HG03135 (cell line): ENCODE measurements around the gene GYG1.

Experiments
- ATAC-seq: cut with Tn5 transposase; IDR thresholded peaks from one replicate; pipeline ENCODE4 v1.9.1; 2021; ENCODE audit warnings: mild to moderate bottlenecking, moderate library complexity; ENCODE audit not compliant: unreplicated experiment

GYG1 gene

DNA sequence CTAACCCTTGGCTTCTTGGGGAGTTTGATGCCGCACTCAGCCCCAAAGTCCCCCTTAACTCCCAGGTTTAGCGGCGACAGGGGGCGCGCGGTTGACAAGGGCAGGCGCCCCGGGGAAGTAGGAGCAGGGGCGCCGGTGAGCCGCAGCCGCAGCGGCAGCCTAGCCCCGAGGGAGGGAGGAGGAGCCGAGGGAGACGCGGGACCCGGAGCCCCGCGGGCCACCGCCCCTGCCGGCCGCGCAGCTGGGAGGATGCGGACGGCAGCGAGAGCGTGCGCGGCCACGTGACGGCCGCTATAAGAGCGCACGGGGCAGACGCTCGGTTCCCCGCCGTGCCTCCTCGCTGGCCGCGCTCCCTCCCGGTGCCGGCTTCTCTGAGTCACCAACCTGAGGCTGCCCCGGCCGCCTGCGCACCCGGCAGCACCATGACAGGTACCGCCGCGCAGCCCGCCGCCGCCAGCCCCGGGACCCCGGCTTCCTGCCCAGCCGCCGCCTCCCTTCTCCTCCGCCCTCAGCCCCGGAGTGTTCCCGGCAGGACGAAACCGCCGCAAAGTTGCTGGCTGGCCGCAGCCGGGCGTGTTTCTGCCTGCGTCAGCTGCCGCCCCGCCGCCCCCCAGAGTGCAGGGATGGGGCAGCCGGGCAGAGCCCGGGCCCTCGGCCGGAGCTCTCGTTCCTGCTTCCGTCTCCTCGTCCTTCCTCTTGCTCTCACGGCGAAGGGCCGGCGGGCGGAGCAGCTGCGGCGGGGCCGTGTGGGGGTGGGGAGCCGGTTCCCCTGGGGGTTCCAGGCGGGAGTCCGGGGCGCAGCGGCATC lies at the start of gene GYG1:
Gene GYG1 (plus strand): TSS at position 322 of the 808 bp plus-strand sequence. CDS start 101 bp downstream, at position 423.
- ATAC-seq: peak; percentile 87

DNA sequence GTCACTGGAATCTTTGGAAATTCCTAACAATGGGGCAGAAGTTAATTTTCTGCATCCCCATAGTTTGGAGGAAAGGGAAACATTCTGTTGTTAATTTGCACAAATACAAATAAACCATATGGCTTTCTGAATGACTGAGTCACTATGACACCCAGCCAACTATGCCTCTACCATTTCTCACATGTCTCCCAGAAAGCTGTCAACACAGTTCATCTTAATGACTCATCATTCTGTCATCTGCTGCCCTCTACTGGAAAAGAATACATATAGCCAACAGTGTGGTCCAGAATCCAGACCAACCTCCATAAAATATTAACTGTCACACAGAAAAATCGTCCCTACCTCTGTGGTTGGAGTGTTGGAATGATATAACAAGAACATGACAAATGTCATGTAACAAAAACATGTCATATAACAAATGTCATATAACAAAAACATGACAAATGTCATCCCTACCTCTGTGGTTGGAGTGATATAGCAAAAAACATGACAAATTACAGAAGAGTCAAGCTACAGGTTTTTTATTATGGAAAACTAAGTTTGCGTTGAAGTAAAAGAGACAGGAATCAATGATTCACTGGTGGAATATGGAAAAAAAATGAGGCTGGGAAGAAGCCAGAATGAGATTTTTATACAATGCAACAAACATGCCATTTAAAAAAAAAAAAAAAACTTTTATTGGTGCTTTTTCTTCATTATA lies 47.7 kb upstream of the GYG1 start:
- ATAC-seq: peak; percentile 97

DNA sequence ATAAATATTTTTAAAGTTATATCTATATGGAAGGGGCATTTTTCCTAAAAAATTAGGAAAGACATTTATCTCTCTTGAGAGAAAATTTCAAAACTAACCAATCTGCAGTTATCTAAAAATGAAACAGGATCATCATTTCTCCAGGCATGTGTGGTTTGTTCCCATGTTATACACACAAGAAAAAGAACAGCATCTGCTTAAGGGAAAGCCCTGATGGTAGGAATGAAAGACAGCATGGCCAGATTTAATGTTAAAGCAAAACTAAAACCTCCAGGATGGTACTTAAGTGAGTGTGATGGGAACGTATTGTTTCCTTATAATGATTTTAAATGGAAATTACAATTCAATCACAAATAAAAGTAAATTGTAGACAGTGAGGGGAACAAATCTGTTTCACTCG lies 46.2 kb upstream of the GYG1 start:
- no peak for ATAC-seq

DNA sequence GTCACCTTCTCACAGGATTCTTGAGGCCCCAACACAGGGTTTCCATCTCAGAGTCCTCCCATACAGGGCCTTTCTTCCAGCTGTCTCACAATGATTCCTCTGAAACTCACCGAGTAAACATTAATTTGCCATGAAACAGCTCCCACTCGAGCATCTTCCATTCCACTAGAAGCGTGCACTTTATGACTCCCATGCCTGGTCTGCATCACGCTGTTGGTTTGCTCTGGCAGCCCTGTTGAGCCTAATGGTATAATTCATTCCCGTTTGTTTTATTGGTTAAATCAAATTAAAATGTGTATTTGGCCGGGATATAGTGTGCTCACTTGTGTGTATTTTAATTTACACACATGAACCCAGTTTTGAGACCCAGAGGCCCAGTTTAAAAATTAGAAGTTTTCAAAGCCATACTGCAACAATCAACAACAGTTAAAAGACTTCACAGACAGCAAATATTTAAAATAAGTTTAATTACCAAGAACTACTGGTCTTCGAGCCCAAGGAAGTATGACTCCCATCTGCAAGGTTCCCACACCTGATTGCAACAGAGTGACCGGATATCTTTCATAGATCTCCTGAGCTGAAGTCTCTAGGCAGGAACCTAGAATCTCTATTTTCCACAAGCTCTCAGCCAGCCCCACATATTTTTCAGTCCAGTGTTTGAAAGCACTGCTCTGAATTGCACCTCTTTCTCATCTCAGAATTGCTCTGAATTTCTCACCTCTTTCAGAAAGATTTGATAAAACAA lies 42.3 kb upstream of the GYG1 start:
- ATAC-seq: no peak

DNA sequence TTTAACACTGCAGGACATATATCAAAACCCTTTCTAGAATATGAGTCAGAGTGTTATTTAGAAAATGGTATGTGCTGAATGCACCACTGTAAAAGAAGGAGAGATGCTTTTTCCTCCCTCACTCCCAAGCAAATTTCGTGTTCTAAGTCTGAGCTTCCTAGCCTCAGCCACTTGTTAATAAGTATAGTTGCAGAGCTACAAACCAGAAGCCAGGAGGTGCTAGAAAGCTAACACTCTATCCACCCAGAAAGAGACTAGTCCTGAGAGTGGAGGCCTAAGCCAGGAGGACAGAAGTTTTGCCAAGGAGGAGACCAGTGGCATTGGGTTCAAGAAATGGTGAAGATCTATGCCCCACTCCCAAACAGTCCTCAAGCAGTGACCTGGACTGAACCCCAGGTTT lies 40.5 kb upstream of the GYG1 start:
- no peak for ATAC-seq

DNA sequence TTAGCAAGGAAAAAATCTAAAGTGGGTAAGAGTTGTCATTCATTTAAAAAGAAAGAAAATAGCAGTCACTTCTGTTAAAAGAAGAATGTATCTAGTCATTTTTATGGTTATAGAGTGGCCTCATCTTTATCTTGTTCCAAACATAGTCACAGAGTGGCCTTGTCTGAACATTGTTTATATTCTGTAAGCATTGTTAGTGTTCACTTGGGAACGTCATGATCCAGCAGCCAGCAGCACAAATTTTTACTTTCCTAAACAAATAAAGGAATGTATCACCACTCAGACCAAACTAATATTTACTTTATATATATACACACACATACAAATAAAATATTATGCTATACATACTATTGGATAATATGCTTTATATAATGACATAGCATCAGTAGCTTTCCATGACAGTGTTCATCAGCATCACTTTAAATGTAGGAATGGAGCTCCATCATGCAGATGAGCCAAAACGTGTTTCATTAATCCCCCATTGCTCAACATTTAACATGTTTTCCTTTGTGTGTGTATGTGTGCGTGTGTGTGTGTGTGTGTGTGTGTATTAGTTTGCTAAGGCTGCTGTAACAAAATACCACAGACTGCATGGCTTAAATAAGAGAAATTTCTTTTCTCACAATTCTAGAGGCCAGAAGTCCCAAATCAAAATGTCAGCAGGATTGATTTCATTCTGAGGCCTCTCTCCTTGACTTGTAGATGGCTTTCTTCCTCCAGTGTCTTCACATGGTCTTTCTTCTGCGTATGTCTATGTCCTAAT lies 39.6 kb upstream of the GYG1 start:
- no peak for ATAC-seq

DNA sequence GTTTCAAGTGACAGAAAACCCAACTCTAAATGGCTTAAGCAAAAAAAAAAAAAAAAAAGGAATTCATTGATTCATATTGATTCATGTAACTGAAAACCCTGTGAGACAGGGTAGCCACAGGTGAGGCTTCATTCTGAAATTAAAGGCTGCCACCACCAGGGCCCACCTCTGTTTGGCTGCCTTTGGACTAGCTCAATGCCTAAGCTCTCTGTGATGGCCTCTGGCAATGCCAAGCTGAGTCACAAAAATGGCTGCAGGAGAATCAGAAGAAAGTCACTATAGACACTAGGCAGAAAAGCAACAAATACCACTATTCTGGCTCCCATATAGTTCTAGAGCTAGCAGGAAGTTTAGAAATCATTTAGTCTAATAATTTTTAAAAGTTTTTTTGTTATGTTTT lies 38.2 kb upstream of the GYG1 start:
- ATAC-seq: no peak

DNA sequence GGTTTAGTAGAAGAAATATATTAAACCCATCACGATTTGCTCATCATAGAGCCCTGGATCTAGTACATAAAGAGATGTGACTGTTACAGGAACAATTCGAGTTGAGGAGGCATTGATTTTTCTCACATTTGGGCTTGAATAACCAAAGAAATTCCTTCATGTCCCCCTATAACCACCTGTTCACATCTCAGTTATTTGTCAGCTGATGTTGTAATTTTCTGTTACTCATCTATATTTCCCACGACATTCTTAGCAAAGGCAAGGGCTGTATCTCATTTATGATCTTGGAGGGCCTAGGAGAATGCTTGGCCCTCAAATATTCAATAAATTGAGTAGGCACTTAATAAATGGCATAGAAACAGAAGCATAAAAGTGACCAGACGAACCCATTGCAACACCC lies 36.4 kb upstream of the GYG1 start:
- ATAC-seq: no peak

DNA sequence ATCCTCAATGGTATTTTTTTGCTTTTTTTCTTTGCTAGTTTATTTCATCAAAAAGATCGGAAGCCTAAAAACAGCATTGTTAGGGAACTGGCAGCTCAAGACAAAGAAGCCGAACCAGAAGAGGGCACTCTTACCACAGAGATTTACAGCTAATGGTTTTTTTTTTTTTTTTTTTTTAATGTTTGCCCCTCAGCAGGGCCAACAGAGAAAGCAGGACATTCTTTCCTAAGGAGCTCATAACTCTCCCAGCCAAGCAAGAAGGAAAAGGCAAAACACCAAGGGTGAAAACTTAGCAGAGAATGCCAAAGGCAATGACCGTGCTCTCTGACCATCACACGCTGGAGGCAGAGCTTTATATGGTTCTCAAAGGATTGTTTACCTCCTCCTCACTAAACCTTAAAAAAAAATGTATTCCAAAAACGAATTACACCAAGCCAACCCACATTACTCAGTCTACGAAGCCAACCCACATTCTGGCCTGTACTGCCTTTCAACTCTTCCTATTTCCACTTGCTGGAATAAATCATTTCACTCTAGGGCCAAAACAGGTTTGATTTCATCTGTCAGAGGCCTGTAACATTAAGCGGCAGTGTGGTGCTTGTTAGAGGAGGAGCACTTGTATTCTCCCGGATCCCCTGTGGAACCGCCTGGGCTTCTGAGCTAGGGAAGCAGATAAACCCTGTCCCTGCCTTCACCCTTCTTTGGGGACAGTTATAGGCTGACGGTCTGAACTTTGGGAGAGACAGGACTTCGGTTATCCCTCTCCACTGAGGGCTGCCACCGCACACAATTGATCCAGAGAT lies 35.6 kb upstream of the GYG1 start:
- no peak for ATAC-seq

DNA sequence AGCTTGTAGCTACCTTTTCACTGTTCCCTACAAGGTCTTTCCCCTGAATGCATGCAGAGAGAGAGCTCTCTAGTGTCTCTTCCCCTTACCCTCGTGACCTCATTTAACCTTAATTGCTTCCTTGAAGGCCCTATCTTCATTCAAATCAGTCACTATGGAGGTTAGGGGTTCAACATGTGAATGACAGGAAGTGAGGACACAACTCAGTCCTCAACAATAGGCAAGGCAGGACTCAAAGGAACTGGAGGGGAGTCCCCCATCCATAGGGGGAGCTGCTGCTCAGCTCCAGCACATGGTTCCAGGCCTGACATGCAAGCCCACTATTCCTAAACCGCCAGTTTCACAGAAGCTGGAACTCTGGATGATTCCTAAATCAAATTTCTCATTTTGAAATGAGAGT lies 33.8 kb upstream of the GYG1 start:
- no peak for ATAC-seq

DNA sequence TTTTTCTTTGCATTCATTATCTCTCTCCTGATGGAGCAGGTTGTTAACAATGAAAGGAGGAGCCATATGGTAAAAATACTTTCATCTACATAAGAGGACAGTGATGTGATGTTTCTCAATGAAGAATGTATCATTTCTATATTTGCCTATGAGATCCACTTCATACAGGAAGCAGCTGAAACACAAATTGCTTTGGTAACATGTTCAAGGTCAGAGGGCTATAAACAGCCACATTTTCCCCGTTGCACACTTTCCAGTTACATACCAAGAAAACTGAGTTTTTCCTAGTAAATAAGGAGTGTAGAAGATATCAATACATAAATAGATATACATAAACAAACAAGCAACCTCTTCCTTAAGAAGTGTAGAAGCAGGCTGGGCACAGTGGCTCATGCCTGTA lies 32.6 kb upstream of the GYG1 start:
- ATAC-seq: no peak

DNA sequence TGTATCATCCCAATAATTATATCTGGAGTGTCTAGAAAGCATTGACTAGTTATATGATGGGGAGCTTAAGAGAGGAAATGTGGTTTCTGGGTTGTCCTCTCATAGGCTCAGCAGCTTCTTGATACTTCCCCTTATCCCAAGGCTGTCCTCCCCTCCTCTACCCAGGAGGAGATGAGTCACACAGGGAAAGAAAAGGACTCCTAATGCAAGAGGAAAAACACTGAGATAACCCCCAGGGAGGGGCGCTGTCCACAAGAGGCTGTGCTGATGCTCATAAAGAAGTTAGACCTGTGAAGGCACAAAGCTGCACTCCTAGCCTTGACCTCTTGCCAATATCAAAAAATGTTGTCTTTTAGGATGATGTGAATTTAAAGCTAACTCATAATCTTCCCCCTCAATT lies 28.8 kb upstream of the GYG1 start:
- ATAC-seq: no peak

DNA sequence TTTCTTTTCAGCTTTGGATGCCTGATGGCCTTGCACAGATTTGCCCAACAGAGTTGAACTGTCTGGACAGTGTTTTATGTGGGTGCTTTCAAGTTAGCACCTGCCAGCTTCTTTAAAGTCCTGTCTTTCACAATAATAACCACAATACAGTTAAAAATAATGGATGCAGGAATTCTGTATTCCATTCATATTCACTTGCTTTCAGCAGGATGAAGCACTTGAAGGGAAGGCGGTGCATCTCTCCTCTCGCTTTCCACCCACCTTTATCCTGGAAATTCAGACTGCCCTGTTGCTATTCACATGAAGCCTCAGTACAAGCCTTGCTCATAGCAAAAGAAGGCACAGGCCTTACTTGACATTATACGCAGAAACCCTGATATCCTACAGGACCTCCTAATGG lies 26.5 kb upstream of the GYG1 start:
- no peak for ATAC-seq

DNA sequence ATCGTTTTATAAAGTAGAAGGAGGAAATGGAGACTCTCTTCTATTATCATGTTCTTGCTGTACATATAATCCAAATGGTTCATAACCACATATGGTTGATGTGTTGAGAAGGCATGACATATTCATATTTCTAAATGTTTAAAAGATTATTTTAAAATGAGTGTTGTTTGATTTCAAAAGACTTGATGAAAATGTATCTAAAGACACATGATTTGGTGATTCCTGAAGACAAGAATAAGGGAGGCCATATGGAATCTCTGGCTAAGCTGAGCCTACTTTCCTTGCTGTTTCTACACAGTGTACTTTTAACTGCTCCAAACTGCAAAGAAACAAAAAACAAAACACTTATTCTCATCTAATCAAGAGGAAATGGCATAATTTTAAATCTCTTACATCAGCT lies 23.0 kb upstream of the GYG1 start:
- ATAC-seq: no peak

DNA sequence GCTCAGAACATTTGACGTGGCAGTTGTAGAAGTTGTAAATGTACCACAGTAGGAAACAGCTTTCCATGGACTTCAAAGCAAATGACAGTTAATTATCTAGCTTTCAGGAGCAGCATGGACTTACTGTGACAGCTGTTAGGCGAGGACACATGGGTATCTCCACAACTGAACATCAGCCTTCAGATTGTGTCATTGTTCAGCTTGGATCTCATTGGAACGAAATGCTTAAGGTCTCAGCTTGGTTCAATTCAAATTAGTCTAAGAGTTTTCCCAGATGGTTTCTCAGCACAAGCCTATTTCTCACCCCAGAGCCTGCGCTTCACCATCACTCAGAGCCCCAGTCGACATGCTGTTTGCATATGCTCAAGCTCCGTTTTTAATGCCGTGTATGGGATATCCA lies 21.1 kb upstream of the GYG1 start:
- ATAC-seq: no peak

DNA sequence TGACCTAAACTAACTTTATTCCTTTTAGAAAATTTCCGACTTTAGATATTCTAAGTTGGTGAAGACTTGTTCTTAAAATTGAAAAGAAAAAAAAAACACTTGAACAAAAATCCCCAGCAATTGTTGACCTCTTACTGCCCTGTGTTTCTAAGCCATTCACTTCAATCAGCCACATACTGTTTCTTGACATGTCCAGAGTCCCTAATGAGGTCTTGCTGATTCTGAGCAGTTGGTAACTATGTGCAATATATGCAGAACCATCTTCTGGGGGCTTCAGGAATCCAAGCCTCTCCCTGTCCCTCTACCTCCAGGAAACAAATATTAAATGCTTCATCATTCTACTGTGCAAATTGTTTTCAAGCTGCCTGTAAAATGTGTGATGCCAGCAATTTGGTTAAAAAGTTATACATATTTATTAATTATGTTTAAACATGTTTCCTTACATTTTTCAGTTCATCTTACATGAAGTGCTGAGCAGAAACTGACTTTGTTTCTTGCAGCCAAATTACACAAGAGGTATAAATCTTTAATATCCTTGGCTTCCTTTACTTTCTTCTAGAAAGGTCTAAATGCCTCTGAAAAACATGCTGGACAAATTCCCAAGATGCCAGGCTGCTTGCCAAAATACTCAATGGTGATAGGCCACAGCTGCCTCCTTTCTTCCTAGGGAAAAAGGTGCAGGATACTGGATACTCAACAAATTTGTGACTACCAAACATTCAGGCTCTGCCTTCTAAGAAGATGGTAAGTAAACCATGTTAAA lies 19.8 kb upstream of the GYG1 start:
- no peak for ATAC-seq

DNA sequence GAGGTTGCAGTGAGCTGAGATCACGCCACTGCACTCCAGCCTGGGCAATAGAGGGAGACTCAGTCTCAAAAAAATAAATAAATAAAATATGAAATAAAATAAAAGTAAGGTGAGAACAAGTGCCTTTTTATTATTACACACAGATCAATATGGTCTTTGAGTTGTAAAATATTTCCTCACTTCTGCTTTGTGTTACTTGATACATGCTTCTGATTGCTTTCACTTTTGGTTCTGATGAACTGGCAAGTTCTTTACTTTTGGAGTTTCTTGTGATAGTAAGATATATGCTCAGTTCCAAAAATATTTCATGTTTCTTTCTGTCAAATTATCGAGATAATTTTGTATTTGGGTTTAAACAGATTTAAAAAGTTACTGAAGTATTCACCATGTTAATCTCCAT lies 16.6 kb upstream of the GYG1 start:
- peak; percentile 71 for ATAC-seq

DNA sequence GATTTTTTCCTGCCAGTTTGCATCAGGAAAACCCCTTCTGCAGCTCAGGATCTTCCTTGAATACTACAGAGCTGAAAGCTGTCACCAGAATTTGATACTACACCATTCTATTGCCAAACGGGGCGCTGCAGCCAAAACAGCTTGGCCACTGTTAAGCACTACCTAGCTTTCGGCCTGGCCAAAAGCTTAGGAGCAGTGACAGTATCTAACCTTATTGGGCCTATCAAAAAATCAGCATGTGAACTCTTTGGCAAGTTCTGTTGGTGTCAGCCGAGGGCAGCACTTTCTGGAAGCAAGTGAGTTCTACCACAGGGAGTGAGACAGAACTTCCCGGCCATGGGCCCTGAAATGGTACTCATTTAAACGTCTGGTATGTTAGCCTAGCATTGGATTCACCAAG lies 16.1 kb upstream of the GYG1 start:
- ATAC-seq: no peak

DNA sequence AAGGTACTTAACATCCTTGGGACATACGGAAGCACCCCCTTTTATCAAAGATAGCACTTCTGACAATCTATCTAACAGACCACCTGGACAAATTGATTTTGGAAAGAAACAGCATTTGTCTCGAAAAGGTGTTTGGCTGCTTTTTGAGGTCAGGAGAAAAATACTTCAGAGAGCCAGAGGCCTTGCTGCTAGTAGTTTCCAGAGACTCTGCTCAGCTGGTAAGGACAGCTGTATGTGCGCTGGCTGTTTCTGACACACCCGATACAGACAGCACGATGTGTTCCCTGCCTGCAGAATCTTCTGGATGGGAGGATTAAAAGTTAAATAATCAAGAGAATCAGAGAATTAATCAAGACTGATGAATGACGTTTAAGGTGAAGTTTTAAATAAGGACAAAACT lies 15.6 kb upstream of the GYG1 start:
- ATAC-seq: no peak

DNA sequence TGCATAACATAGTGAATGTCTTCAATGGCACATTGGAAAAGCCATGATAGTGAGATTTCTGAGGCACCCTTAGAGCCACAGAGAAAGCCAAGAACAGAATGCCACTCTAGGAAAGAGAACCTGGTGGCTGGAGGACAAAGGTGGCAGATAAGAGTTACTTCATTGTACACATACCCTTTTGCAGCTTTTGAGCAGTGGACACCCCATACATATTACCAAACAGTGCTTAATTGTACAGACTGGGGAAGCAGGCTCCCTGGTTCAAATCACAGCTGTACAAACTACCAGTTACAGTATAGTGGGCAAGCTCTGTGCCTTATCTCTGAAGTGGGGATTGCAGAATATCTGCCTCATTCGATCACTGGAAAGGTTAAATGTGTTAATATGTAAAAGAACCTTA lies 10.1 kb upstream of the GYG1 start:
- ATAC-seq: no peak
